ENCODE measurements around the gene ACR.

Gene ACR

DNA sequence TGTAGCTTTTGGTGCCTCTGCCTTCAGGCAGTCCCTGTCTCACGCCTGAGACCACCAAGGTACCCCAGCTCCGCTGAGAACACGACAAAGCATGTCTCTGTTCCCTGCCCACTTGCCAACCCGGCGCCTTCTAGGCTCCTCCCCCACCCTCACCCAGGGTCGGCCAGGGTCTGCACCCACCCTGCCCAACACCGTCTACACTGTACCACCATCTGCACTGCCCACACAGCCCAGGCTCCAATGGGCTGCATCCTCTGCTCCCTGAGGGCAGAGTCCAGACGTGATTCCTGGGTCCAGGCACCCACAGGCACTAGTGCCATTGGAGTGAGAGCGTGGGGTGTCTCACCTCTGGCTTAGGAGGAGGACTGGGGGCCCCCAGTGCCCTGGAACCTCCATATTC lies 22.8 kb upstream of the ACR start:
- H3K27me3 ChIP-seq (ENCODE audit: control insufficient read depth, insufficient read depth, low read length) = peaks cover 4% of the 10 kb centered on the region
- no peak overlapping the region for H3K4me3 ChIP-seq (ENCODE audit: low read length)
- H3K9ac ChIP-seq (ENCODE audit: low read length) = no peak overlapping the region
- no peaks in the 10 kb centered on the region for H3K36me3 ChIP-seq (ENCODE audit: control insufficient read depth, insufficient read depth, low read length)
- H3K27ac ChIP-seq (ENCODE audit: low read depth, low read length) = no peak overlapping the region
- H3K4me1 ChIP-seq (ENCODE audit: control insufficient read depth, insufficient read depth, low read length) = no peaks in the 10 kb centered on the region

DNA sequence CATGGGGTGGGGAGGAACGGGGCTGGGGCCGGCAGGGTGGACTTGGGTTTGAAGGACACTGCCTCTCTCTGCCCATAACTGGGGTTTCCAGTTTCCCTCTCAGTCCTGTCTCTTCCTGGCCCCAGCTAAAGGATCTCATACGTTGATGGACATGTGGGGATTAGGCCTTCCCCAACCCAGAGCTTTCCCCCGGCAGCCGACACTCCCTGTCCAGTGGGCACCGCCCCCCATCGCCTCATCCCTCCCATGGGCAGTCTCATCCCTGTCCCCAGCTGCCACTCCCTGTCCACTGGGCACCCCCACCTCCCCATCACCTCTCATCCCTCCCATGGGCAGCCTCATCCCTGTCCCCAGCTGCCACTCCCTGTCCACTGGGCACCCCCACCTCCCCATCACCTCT lies 22.2 kb upstream of the ACR start:
- H3K4me1 ChIP-seq (ENCODE audit: control insufficient read depth, insufficient read depth, low read length) = no peaks in the 10 kb centered on the region
- H3K27ac ChIP-seq (ENCODE audit: low read depth, low read length) = no peak overlapping the region
- H3K4me3 ChIP-seq (ENCODE audit: low read length) = no peak overlapping the region
- no peaks in the 10 kb centered on the region for H3K36me3 ChIP-seq (ENCODE audit: control insufficient read depth, insufficient read depth, low read length)
- H3K9ac ChIP-seq (ENCODE audit: low read length) = no peak overlapping the region
- peaks cover 4% of the 10 kb centered on the region for H3K27me3 ChIP-seq (ENCODE audit: control insufficient read depth, insufficient read depth, low read length)

DNA sequence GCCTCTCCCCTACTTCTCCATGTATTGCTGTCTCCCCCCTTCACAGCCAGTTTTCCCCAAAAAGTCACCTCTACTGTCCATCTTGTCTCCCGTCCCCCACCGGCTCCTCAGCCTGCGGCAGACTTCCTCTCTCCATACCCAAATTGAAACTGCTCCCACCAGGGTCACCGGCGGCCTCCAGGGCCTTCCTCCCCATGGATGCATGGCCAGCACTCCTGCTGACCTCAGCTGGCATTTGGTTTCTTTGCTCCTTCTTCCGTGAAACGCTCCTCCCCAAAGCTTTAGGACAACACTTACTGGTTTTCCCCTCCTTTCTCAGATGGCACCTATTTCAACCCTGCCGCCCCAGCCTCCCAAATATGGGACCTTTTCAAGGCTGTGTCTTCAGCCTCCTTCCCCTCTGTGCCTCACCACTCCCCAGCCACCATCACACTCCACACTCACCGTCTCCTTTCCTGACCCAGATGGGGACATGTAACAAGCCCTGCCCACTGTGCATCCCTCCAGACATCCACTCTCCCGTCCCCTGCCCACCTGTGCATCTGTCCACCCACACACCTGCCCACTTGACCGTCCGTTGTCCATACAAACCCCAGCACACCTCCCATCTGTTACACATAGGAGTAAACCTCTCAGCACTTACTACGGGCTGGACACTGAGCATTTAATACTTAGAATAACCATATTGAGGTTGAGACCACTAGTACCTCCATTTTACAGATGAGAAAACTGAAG lies 21.5 kb upstream of the ACR start:
- H3K27me3 ChIP-seq (ENCODE audit: control insufficient read depth, insufficient read depth, low read length) = peaks cover 4% of the 10 kb centered on the region
- H3K9ac ChIP-seq (ENCODE audit: low read length) = no peak overlapping the region
- no peak overlapping the region for H3K27ac ChIP-seq (ENCODE audit: low read depth, low read length)
- no peak overlapping the region for H3K4me3 ChIP-seq (ENCODE audit: low read length)
- H3K4me1 ChIP-seq (ENCODE audit: control insufficient read depth, insufficient read depth, low read length) = no peaks in the 10 kb centered on the region
- no peaks in the 10 kb centered on the region for H3K36me3 ChIP-seq (ENCODE audit: control insufficient read depth, insufficient read depth, low read length)

DNA sequence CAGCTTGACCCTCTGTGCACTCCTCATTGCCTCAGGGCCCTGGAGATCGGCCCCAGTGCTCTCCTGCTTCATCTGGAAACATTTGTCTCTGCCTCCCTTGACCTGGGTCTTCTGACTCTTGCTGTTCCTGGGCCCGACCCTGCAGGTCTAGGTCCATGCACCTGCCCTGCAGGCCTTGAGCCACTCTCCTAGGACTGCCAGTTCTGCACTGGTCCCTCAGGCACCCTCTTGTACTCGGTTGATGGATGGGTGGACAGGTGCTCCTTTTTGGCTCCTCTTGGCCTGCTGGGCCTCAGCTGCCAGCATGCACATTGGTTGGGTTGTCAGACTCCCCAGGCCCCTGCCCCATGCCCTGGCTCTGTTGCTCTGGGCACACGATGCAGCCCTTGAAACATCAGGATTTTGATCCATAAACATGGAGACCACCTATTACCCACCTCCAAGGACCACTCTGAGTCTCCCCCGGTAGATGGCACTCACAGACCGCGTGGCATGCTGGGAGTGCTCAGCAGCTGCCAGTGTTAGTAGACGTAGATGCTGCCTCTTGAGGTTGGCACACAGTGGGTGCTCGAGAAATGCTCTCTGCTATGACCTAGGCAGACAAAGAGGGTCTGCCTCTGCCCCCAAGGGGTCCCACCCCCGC lies 20.2 kb upstream of the ACR start:
- no peak overlapping the region for H3K9ac ChIP-seq (ENCODE audit: low read length)
- no peak overlapping the region for H3K4me3 ChIP-seq (ENCODE audit: low read length)
- H3K36me3 ChIP-seq (ENCODE audit: control insufficient read depth, insufficient read depth, low read length) = no peaks in the 10 kb centered on the region
- H3K27me3 ChIP-seq (ENCODE audit: control insufficient read depth, insufficient read depth, low read length) = peaks cover 4% of the 10 kb centered on the region
- H3K27ac ChIP-seq (ENCODE audit: low read depth, low read length) = no peak overlapping the region
- H3K4me1 ChIP-seq (ENCODE audit: control insufficient read depth, insufficient read depth, low read length) = no peaks in the 10 kb centered on the region

DNA sequence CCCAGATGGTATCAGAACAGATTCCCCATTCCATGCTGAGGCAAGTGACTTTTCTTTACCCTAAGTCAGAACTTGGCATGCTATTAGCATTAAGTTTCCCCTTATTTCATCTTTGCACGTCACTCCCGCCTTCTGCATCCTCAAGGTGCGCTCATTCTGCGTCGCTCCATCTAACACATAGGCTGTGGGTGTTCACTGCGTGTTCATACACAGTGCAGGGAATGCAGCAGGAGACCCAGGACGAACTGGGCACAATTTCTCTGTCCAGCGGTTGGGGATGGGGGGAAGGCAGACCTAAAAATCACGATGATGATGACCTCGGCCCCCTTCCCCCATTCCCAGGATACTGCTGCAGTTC lies 19.7 kb upstream of the ACR start:
- Histone ChIP-seq H3K36me3 (ENCODE audit: control insufficient read depth, insufficient read depth, low read length) (no peaks in the 10 kb centered on the region), H3K4me1 (ENCODE audit: control insufficient read depth, insufficient read depth, low read length) (no peaks in the 10 kb centered on the region), H3K9ac (ENCODE audit: low read length) (no peak overlapping the region), H3K27ac (ENCODE audit: low read depth, low read length) (no peak overlapping the region), H3K4me3 (ENCODE audit: low read length) (no peak overlapping the region), H3K27me3 (ENCODE audit: control insufficient read depth, insufficient read depth, low read length) (peaks cover 4% of the 10 kb centered on the region)

DNA sequence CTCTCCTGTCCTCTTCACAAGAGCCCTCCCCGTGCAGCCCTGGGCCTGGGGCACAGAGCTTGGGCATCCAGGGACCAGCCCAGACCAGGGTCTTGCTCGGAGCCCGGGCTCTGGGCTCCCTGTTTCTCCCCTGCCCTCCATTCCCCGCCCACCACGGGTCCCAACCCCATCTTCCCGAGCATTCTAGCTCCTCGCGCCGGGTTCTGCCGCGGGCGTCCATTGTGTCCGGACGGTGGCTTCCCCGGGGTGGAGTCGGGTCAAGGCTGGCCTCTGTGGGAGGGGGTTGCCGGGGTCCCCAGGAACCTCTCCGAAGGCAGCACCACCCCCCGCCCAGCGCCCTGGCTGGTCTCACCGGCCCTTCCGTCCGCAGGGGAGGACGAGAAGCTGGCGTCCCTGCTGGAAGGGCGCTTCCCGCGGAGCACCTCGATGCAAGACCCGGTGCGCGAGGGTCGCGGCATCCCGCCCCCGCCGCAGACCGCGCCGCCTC lies 18.1 kb upstream of the ACR start:
- H3K27me3 ChIP-seq (ENCODE audit: control insufficient read depth, insufficient read depth, low read length) = peaks cover 4% of the 10 kb centered on the region
- no peaks in the 10 kb centered on the region for H3K36me3 ChIP-seq (ENCODE audit: control insufficient read depth, insufficient read depth, low read length)
- H3K9ac ChIP-seq (ENCODE audit: low read length) = no peak overlapping the region
- no peak overlapping the region for H3K4me3 ChIP-seq (ENCODE audit: low read length)
- no peaks in the 10 kb centered on the region for H3K4me1 ChIP-seq (ENCODE audit: control insufficient read depth, insufficient read depth, low read length)
- H3K27ac ChIP-seq (ENCODE audit: low read depth, low read length) = no peak overlapping the region

DNA sequence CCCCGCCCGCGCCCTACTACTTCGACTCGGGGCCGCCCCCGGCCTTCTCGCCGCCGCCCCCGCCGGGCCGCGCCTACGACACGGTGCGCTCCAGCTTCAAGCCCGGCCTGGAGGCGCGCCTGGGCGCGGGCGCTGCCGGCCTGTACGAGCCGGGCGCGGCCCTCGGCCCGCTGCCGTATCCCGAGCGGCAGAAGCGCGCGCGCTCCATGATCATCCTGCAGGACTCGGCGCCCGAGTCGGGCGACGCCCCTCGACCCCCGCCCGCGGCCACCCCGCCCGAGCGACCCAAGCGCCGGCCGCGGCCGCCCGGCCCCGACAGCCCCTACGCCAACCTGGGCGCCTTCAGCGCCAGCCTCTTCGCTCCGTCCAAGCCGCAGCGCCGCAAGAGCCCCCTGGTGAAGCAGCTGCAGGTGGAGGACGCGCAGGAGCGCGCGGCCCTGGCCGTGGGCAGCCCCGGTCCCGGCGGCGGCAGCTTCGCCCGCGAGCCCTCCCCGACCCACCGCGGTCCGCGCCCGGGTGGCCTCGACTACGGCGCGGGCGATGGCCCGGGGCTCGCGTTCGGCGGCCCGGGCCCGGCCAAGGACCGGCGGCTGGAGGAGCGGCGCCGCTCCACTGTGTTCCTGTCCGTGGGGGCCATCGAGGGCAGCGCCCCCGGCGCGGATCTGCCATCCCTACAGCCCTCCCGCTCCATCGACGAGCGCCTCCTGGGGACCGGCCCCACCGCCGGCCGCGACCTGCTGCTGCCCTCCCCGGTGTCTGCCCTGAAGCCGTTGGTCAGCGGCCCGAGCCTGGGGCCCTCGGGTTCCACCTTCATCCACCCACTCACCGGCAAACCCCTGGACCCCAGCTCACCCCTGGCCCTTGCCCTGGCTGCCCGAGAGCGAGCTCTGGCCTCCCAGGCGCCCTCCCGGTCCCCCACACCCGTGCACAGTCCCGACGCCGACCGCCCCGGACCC lies 17.4 kb upstream of the ACR start:
- Histone ChIP-seq H3K4me3 (ENCODE audit: low read length) (no peak overlapping the region), H3K4me1 (ENCODE audit: control insufficient read depth, insufficient read depth, low read length) (no peaks in the 10 kb centered on the region), H3K36me3 (ENCODE audit: control insufficient read depth, insufficient read depth, low read length) (no peaks in the 10 kb centered on the region), H3K27ac (ENCODE audit: low read depth, low read length) (no peak overlapping the region), H3K27me3 (ENCODE audit: control insufficient read depth, insufficient read depth, low read length) (peaks cover 4% of the 10 kb centered on the region), H3K9ac (ENCODE audit: low read length) (no peak overlapping the region)

DNA sequence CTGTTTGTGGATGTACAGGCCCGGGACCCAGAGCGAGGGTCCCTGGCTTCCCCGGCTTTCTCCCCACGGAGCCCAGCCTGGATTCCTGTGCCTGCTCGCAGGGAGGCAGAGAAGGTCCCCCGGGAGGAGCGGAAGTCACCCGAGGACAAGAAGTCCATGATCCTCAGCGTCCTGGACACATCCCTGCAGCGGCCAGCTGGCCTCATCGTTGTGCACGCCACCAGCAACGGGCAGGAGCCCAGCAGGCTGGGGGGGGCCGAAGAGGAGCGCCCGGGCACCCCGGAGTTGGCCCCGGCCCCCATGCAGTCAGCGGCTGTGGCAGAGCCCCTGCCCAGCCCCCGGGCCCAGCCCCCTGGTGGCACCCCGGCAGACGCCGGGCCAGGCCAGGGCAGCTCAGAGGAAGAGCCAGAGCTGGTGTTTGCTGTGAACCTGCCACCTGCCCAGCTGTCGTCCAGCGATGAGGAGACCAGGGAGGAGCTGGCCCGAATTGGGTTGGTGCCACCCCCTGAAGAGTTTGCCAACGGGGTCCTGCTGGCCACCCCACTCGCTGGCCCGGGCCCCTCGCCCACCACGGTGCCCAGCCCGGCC lies 16.7 kb upstream of the ACR start:
- H3K36me3 ChIP-seq (ENCODE audit: control insufficient read depth, insufficient read depth, low read length) = no peaks in the 10 kb centered on the region
- no peak overlapping the region for H3K27ac ChIP-seq (ENCODE audit: low read depth, low read length)
- H3K4me1 ChIP-seq (ENCODE audit: control insufficient read depth, insufficient read depth, low read length) = no peaks in the 10 kb centered on the region
- H3K9ac ChIP-seq (ENCODE audit: low read length) = no peak overlapping the region
- peaks cover 4% of the 10 kb centered on the region for H3K27me3 ChIP-seq (ENCODE audit: control insufficient read depth, insufficient read depth, low read length)
- no peak overlapping the region for H3K4me3 ChIP-seq (ENCODE audit: low read length)

DNA sequence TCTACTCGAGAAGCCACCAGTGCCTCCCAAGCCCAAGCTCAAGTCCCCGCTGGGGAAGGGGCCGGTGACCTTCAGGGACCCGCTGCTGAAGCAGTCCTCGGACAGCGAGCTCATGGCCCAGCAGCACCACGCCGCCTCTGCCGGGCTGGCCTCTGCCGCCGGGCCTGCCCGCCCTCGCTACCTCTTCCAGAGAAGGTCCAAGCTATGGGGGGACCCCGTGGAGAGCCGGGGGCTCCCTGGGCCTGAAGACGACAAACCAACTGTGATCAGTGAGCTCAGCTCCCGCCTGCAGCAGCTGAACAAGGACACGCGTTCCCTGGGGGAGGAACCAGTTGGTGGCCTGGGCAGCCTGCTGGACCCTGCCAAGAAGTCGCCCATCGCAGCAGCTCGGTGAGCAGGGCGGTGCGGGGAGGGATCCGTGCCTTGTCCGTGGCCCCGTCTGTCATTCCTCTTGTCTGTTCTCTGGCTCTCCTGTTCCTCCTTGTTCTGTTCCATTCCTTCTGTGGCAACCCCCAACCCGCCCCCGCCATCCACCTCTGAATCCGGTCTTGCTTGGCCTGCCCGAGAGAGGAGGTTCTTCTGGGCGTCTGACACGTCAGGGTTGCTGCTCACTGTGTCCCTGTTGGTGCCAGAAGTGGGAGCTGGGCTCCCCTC lies 15.8 kb upstream of the ACR start:
- Histone ChIP-seq H3K9ac (ENCODE audit: low read length) (no peak overlapping the region), H3K36me3 (ENCODE audit: control insufficient read depth, insufficient read depth, low read length) (no peaks in the 10 kb centered on the region), H3K27me3 (ENCODE audit: control insufficient read depth, insufficient read depth, low read length) (peaks cover 4% of the 10 kb centered on the region), H3K27ac (ENCODE audit: low read depth, low read length) (no peak overlapping the region), H3K4me3 (ENCODE audit: low read length) (no peak overlapping the region), H3K4me1 (ENCODE audit: control insufficient read depth, insufficient read depth, low read length) (no peaks in the 10 kb centered on the region)

DNA sequence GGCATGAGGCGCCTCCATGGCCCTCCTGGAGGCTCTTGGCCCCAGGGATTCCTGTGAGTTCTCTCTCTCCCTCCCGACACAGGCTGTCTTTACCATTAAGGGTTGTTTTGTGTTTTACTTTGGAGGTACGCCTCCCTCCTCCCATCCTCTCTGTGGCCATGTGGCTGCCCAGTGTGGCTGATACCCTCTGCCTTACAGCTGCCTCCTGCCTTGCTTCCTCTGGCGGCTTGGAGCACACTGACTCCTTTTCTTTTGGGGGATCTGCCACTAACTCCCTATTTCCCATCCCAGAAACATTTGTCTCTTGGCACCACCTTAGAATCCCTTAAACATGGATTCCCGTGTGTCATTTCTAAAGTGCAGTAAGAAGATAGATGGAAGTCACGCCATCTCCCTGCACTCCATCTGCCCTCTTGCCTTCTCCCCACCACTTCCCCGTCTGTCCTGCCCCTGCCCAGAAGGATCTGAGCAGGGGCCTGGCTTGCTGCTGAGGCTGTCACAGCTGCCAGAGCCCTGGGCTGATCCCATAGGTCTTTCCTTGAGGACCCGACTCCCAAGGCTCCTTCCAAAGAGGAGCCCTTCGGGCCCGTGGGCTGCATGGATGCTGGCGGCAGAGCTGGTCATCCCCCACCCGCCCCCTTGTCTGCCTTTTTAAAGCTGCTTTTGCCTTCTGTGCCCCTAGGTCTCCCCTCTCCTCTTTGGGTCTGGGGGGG lies 15.1 kb upstream of the ACR start:
- Histone ChIP-seq H3K27me3 (ENCODE audit: control insufficient read depth, insufficient read depth, low read length) (peaks cover 4% of the 10 kb centered on the region), H3K27ac (ENCODE audit: low read depth, low read length) (no peak overlapping the region), H3K9ac (ENCODE audit: low read length) (no peak overlapping the region), H3K4me1 (ENCODE audit: control insufficient read depth, insufficient read depth, low read length) (no peaks in the 10 kb centered on the region), H3K4me3 (ENCODE audit: low read length) (no peak overlapping the region), H3K36me3 (ENCODE audit: control insufficient read depth, insufficient read depth, low read length) (no peaks in the 10 kb centered on the region)

DNA sequence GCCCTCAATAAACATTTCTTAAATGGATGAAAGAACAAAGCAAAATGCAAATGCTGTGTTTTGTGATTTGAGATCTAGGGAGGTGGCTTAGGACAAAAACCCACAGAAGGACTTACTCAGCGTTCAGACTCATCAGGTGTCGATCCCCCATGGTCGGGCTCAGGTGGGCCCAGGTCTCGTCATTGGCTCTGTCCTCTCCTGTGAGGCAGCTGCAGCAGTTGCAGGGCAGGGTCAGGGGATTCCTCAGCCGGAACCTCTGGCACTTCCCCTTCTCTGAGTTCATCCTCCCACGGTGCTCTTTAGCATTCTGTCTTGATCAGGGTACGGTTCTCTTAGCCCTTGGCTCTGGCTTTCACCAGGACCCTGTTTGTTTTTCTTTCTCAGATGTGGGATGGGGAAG lies 14.0 kb upstream of the ACR start:
- no peaks in the 10 kb centered on the region for H3K27me3 ChIP-seq (ENCODE audit: control insufficient read depth, insufficient read depth, low read length)
- H3K36me3 ChIP-seq (ENCODE audit: control insufficient read depth, insufficient read depth, low read length) = no peaks in the 10 kb centered on the region
- H3K9ac ChIP-seq (ENCODE audit: low read length) = no peak overlapping the region
- H3K4me1 ChIP-seq (ENCODE audit: control insufficient read depth, insufficient read depth, low read length) = no peaks in the 10 kb centered on the region
- no peak overlapping the region for H3K27ac ChIP-seq (ENCODE audit: low read depth, low read length)
- H3K4me3 ChIP-seq (ENCODE audit: low read length) = no peak overlapping the region
